Heart left ventricle (tissue), 16 donors: ENCODE measurements around the gene MYBPC2. TPM values are rescaled to one million over a fixed set of nuclear protein-coding genes. Genes with fewer than 3 reads are reported as not detected.

Source experiments
- ATAC-seq, 4 donors: fragments of 200-7000 bp; cut with Tn5 transposase; one replicate each; pipeline ENCODE4 v1.9.1; 2020 to 2022; ENCODE audit warnings: moderate library complexity in 4 of 4, mild to moderate bottlenecking in 3 of 4, moderate number of reproducible peaks in 1 of 4
- DNase-seq, 5 donors: peaks; one replicate each; pipeline ENCODE4 v3.0.0-alpha.2; 2020
- H3K27ac ChIP-seq, 12 donors: fragments of 200-600 bp; sonication (generic) in 4 of 12; one replicate each; pipeline versions ENCODE4 v1.5.0 to v1.8.0; 2016 to 2022; ENCODE audit warnings: mild to moderate bottlenecking in 2 of 12
- H3K27me3 ChIP-seq, 9 donors: fragments of 200-600 bp; sonication (generic) in 2 of 9; one replicate each; pipeline versions ENCODE4 v1.5.1 to v1.8.0; 2016 to 2022; ENCODE audit warnings: mild to moderate bottlenecking in 3 of 9
- H3K36me3 ChIP-seq, 9 donors: fragments of 200-600 bp; sonication (generic) in 2 of 9; one replicate each; pipeline versions ENCODE4 v1.5.0 to v1.8.0; 2018 to 2022; ENCODE audit warnings: mild to moderate bottlenecking in 2 of 9
- H3K4me1 ChIP-seq, 12 donors: fragments of 200-600 bp; sonication (generic) in 4 of 12; one replicate each; pipeline versions ENCODE4 v1.5.0 to v1.8.0; 2016 to 2022; ENCODE audit warnings: mild to moderate bottlenecking in 3 of 12
- H3K4me3 ChIP-seq, 12 donors: fragments of 200-600 bp; sonication (generic) in 4 of 12; one replicate each; pipeline versions ENCODE4 v1.5.0 to v1.8.0; 2017 to 2022; ENCODE audit warnings: mild to moderate bottlenecking in 9 of 12, moderate library complexity in 4 of 12
- H3K9me3 ChIP-seq, 12 donors: fragments of 200-600 bp; sonication (generic) in 4 of 12; one replicate each; pipeline versions ENCODE4 v1.5.0 to v1.8.0; 2016 to 2022; ENCODE audit warnings: mild to moderate bottlenecking in 1 of 12
- CTCF ChIP-seq, 12 donors: fragments of 200-600 bp; sonication (generic) in 4 of 12; IDR thresholded peaks; one replicate each; pipeline versions ENCODE4 v1.5.0 to v1.8.0; 2018 to 2022; ENCODE audit warnings: antibody characterized with exemption in 12 of 12, mild to moderate bottlenecking in 5 of 12
- POLR2A ChIP-seq, 2 donors: fragments of 450-650 bp; IDR thresholded peaks; one replicate each; pipeline ENCODE4 v1.6.1; 2017; ENCODE audit warnings: antibody characterized with exemption in 2 of 2, mild to moderate bottlenecking in 2 of 2, moderate library complexity in 2 of 2
- WGBS, 4 donors: extraction: QIAGEN DNeasy Blood & Tissue Kit in 2 of 4; methylation state at CpG; one replicate each; pipeline versions ENCODE4 v1.1.5 to v1.1.7; 2013 to 2018; 5-methylcytosine and 5-hydroxymethylcytosine counted together
- intact Hi-C, 10 donors: fragments of 100-400 bp; cut with DNase I; formaldehyde crosslinking; loops; one replicate each; pipeline versions ENCODE4 v1.11.1 to v1.14.2; 2022
- polyA plus RNA-seq, 2 donors: library from polyadenylated mRNA; stranded (reverse); fragments of 200-250 nt; gene quantifications; one replicate each; pipeline ENCODE4 v1.2.3, GENCODE V29; 2013
- total RNA-seq, 9 donors: library from RNA; depleted of rRNA in 2 of 9; stranded (reverse); fragments of >200 nt in 2 of 9; fragmentation: NEBNext Ultra II Directional in 3 of 9; extraction: Animal tissue kit (Norgen Biotek cat#: 25700) in 3 of 9; gene quantifications; one replicate each; pipeline versions ENCODE4 v1.1.0 to v1.2.4, GENCODE V29; 2016 to 2023
- donor health status: ischemic (EF 13 %, LVEDD 7.1; RV severe dilation, severe dysfunction).
- donor health status: healthy with polysubstance abuse.
- donor health status: DM: no; HTN: yes; CAD: no.
- donor health status: DM: no; HTN: no; CAD: no.
- donor health status: ischemic (EF 25% LVEDD 6.9; RV normal size, moderate dysfunction).
- donor health status: ischemic (EF 25% LVEDD 5.7; RV mildly dilated, moderate dysfunction).
- donor health status: healthy.
- donor health status: DM: yes; HTN: yes; CAD: no.
- donor health status: ischemic (EF 35%, LVEDD 5.7; RV mildly dilated, moderate dysfunction).
- donor health status: nonischemic (EF 11% LVEDD 7.7; RV severe dilation, severe dysfunction).
- donor health status: DM: yes; HTN: yes; CAD: no.
- donor health status: PGD.
- donor health status: ischemic (EF 29% LVEDD 5.4; RV normal size, mild dysfunction).
- donor health status: nonischemic (EF 23%, LVEDD 6.1; RV moderate dilation, normal function).

Gene MYBPC2
- total and polyA plus RNA-seq, 11 donors = 0.09 to 0.35 (median 0.28) TPM; not detected in 8

GRCh38 chr19:50511069-50511822 is 78.6 kb downstream of the MYBPC2 start, which contains the start of gene JOSD2:
TSS of gene JOSD2 (minus strand) at chr19:50511191. CDS start at chr19:50510431, 760 bp downstream.
- intact Hi-C loops = loop anchor here in 7 of 10 donors (1.0 to 10.0 kb wide), 6 partner anchors 34 to 486 kb away; partner anchors contain the start of genes EMC10 (in 5 of the 7), GARIN5A (in 5 of the 7), NR1H2 (in 2 of the 7) and VRK3 (in 1 of the 7)
- DNase-seq (peak; percentile 98 to 100 (median 99)), ATAC-seq (peak; percentile 94 to 97 (median 95))
- H3K4me3 ChIP-seq = peak within 1 kb of the TSS; percentile 42 to 89 (median 74)
- TF ChIP-seq POLR2A (IDR thresholded peaks at IDR 0.05) (peak in 1 of 2 donors; percentile 77), CTCF (IDR thresholded peaks at IDR 0.05) (peak in 1 of 12 donors; percentile 17)
- peaks cover 0 to 2% (median 0%) of the 10 kb centered on the region in 9 donors for H3K36me3 ChIP-seq
- peaks cover 0 to 20% (median 8%) of the 10 kb centered on the region in 12 donors for H3K4me1 ChIP-seq
- H3K27me3 ChIP-seq = peaks cover 0 to 8% (median 0%) of the 10 kb centered on the region in 9 donors
- H3K27ac ChIP-seq = peak within 1 kb of the TSS; percentile 50 to 86 (median 78)
- WGBS, 4 donors = 1 to 2% (median 2%) methylated on average over 27 to 69 of the region's 69 CpGs
- no peaks in the 10 kb centered on the region for H3K9me3 ChIP-seq

DNA sequence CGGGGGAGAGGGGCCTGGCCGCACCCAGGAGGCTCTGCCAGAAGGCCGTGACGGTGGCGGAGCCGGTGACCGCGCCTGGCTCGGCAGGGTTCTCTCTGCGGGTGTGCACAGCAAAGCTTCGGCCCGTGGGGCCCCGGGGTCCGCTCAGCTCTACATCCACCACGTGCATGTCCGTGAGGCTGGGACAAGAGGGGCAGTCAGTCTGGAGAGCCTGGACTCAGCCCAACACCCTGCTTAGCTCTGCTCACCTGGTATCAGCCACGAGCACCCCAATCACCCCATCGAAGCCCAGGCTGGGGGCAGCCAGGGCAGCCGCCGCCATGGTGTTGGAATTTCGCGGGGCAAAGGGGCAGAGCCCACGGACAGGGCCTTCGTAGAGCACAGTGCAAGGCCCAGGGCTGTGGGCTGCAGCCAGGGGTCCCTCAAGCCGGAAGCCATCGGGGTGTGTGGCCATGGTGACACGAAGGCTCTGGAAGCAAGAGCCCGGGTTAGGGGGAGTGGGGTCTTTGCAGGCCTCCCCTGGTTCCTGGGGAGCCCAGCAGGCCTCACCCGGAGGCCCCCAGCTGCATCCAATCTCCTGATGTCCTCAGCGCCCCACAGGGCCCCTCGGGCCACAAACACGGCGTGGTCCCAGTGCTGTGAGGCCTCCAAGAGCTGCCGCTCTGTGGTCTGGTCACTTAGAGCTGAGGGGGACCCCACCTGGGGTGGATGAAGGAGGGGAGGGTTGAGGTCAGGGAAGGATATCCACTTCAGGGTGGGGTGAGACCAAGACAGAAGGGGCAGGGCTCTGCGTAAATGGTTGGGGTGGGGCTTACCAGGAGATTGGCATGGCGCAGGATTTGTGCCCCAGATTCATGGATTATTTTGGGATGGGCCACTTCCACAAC is 79.7 kb downstream of the MYBPC2 start:
- H3K27ac ChIP-seq = peak overlapping the region in 3 of 12 donors; percentile 50 to 86 (median 82)
- H3K36me3 ChIP-seq = no peaks in the 10 kb centered on the region
- H3K4me1 ChIP-seq = peaks cover 0 to 20% (median 8%) of the 10 kb centered on the region in 12 donors
- intact Hi-C loops = loop anchor here in 2 of 10 donors (5.0 to 10.0 kb wide), 2 partner anchors 135 to 488 kb away; partner anchors contain the start of genes NR1H2 (in 1 of the 2), VRK3 (in 1 of the 2) and ZNF473 (in 1 of the 2)
- TF ChIP-seq POLR2A (IDR thresholded peaks at IDR 0.05) (no peak), CTCF (IDR thresholded peaks at IDR 0.05) (no peak)
- 86 to 93% (median 90%) methylated on average over 26 to 36 of the region's 36 CpGs for WGBS, 4 donors
- H3K4me3 ChIP-seq = peak overlapping the region in 6 of 12 donors; percentile 66 to 89 (median 78)
- ATAC-seq (no peak), DNase-seq (peak in 2 of 5 donors; percentile 51 to 72)
- peaks cover 0 to 8% (median 0%) of the 10 kb centered on the region in 9 donors for H3K27me3 ChIP-seq
- no peaks in the 10 kb centered on the region for H3K9me3 ChIP-seq

DNA sequence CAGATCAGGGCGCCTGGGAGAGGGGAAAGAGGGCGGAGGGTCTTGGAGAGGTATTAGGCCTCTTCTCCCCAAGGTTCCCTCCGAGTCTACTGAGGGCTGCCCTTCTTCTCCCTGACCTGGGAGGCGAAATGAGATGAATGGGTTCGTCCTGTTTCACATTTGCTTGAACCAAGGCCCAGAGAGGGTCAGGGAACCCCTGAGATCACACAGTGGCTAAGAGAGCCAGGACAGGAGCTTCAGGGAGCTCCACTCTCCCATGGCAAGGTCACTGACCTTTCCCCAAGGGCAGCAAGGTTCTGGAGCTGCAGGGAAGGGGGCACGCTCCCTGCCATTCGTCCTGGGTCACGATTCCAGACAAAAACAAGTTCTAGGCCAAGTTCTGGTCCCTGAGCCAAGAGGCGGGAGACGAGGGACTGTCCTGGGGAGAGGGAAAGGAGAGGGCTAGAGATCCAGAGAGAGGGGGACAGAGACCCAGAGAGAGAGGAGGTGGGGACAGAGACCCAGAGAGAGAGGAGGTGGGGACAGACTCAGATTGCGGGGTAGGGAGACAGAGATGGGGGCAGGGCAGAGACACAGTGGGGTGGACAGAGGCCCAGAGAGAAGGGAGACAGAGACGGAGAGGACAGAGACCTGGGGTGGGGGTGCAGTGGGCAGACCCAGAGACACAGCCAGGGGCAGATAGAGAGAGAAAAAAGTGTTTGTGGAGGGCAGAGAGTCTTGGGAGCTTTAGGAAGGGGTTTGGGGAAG is 80.5 kb downstream of the MYBPC2 start:
- H3K4me3 ChIP-seq = no peak overlapping the region
- H3K4me1 ChIP-seq = peaks cover 0 to 20% (median 8%) of the 10 kb centered on the region in 12 donors
- H3K36me3 ChIP-seq = no peaks in the 10 kb centered on the region
- H3K27ac ChIP-seq = no peak overlapping the region
- no peak for TF ChIP-seq POLR2A (IDR thresholded peaks at IDR 0.05)
- no peak for TF ChIP-seq CTCF (IDR thresholded peaks at IDR 0.05)
- 61 to 74% (median 70%) methylated on average over 12 of the region's 12 CpGs for WGBS, 4 donors
- ATAC-seq (no peak), DNase-seq (peak in 1 of 5 donors; percentile 14)
- H3K27me3 ChIP-seq = peaks cover 0 to 8% (median 0%) of the 10 kb centered on the region in 9 donors
- H3K9me3 ChIP-seq = no peaks in the 10 kb centered on the region
- intact Hi-C loops = loop anchor here in 2 of 10 donors (5.0 to 10.0 kb wide), 2 partner anchors 136 to 488 kb away; partner anchors contain the start of genes NR1H2 (in 1 of the 2), VRK3 (in 1 of the 2) and ZNF473 (in 1 of the 2)
